HepG2 (cell line): ENCODE measurements around the gene TGIF1. TPM values are rescaled to one million over a fixed set of nuclear protein-coding genes. Genes with fewer than 3 reads are reported as not detected.

Source experiments
- AGO1 ChIP-seq: fragments of 200-400 bp; formaldehyde crosslinking; IDR thresholded peaks from 2 replicates; pipeline ENCODE4 v1.6.1; 2017; ENCODE audit warnings: mild to moderate bottlenecking, low read depth, low read length, moderate library complexity; ENCODE audit not compliant: poor library complexity, severe bottlenecking
- ATRX ChIP-seq: sonication (generic); formaldehyde crosslinking; IDR thresholded peaks from 2 replicates; pipeline ENCODE4 v1.4.0; 2020; ENCODE audit warnings: missing genetic modification reagents, borderline replicate concordance
- DNMT3B ChIP-seq: conservative IDR thresholded peaks from 2 replicates; pipeline ENCODE4 v1.6.1; 2016; ENCODE audit warnings: missing biosample characterization, control low read depth
- GABPB1 ChIP-seq: IDR thresholded peaks from 2 replicates; pipeline ENCODE4 v1.6.1; 2016; ENCODE audit warnings: mild to moderate bottlenecking, missing genetic modification reagents, moderate library complexity, missing compliant biosample characterization
- HNRNPL ChIP-seq: fragments of 200-400 bp; formaldehyde crosslinking; IDR thresholded peaks from 2 replicates; pipeline ENCODE4 v1.6.1; 2017; ENCODE audit warnings: mild to moderate bottlenecking, low read depth, low read length
- KDM5B ChIP-seq: sonication (generic); formaldehyde crosslinking; IDR thresholded peaks from 2 replicates; pipeline ENCODE4 v1.4.0; 2020; ENCODE audit warnings: missing genetic modification reagents, mild to moderate bottlenecking, borderline replicate concordance
- KLF12 ChIP-seq: sonication (generic); formaldehyde crosslinking; IDR thresholded peaks from 2 replicates; pipeline ENCODE4 v1.4.0; 2020; ENCODE audit warnings: missing genetic modification reagents, borderline replicate concordance
- MTF1 ChIP-seq: sonication (generic); formaldehyde crosslinking; IDR thresholded peaks from 2 replicates; pipeline ENCODE4 v1.5.0; 2020; ENCODE audit warnings: missing genetic modification reagents
- PCBP1 ChIP-seq: fragments of 200-400 bp; formaldehyde crosslinking; IDR thresholded peaks from 2 replicates; pipeline ENCODE4 v1.6.1; 2017; ENCODE audit warnings: mild to moderate bottlenecking, low read depth, low read length, borderline replicate concordance
- POLR2G ChIP-seq: fragments of 200-400 bp; formaldehyde crosslinking; IDR thresholded peaks from 2 replicates; pipeline ENCODE4 v1.6.1; 2018; ENCODE audit warnings: mild to moderate bottlenecking, low read depth, low read length, moderate library complexity
- RBM22 ChIP-seq: fragments of 200-400 bp; formaldehyde crosslinking; optimal IDR thresholded peaks from 2 replicates; pipeline ENCODE3; 2017; ENCODE audit warnings: mild to moderate bottlenecking, low read length, moderate library complexity
- RXRB ChIP-seq: IDR thresholded peaks from 2 replicates; pipeline ENCODE4 v1.6.1; 2016; ENCODE audit warnings: borderline replicate concordance, missing genetic modification reagents, missing compliant biosample characterization
- SAP130 ChIP-seq: IDR thresholded peaks from 2 replicates; pipeline ENCODE4 v1.6.1; 2016; ENCODE audit warnings: low read depth
- YEATS4 ChIP-seq: sonication (generic); formaldehyde crosslinking; IDR thresholded peaks from 2 replicates; pipeline ENCODE4 v1.4.0; 2020; ENCODE audit warnings: missing genetic modification reagents, borderline replicate concordance
- ZBTB20 ChIP-seq: sonication (generic); formaldehyde crosslinking; IDR thresholded peaks from 2 replicates; pipeline ENCODE4 v1.8.1; 2023; ENCODE audit warnings: missing genetic modification reagents, low read depth, mild to moderate bottlenecking, borderline replicate concordance
- ZBTB42 ChIP-seq: sonication (generic); formaldehyde crosslinking; IDR thresholded peaks from 2 replicates; pipeline ENCODE4 v1.5.0; 2020; ENCODE audit warnings: mild to moderate bottlenecking, missing genetic modification reagents
- ZMYM2 ChIP-seq: sonication (generic); formaldehyde crosslinking; IDR thresholded peaks from 2 replicates; pipeline ENCODE4 v1.8.0; 2022; ENCODE audit warnings: mild to moderate bottlenecking, missing genetic modification reagents
- ZNF256 ChIP-seq: sonication (generic); formaldehyde crosslinking; conservative IDR thresholded peaks from 2 replicates; pipeline ENCODE4 v1.4.0; 2020; ENCODE audit warnings: missing genetic modification reagents
- ZNF441 ChIP-seq: sonication (generic); formaldehyde crosslinking; IDR thresholded peaks from 2 replicates; pipeline ENCODE4 v1.7.0; 2021; ENCODE audit warnings: missing genetic modification reagents, borderline replicate concordance
- ZNF788 ChIP-seq: sonication (generic); formaldehyde crosslinking; IDR thresholded peaks from 2 replicates; pipeline ENCODE4 v1.5.0; 2020; ENCODE audit warnings: mild to moderate bottlenecking, missing genetic modification reagents, borderline replicate concordance
- ZNF879 ChIP-seq: sonication (generic); formaldehyde crosslinking; IDR thresholded peaks from 2 replicates; pipeline ENCODE4 v1.8.1; 2023; ENCODE audit warnings: missing genetic modification reagents
- polyA plus RNA-seq, 8 experiments: library from polyadenylated mRNA; depleted of rRNA in 3 of 8; stranded (reverse) in 7 of 8; unstranded in 1 of 8; fragments of >200 nt; fragmentation: Illumina TruSeq in 4 of 8; extraction: Trizol in 4 of 8; gene quantifications; 2 replicates each; pipeline versions ENCODE4 v1.2.1 to v1.2.3, GENCODE V29; 2011 to 2016; ENCODE audit warnings: low read depth in 4 of 8, missing spikeins in 1 of 8, mixed read lengths in 1 of 8; ENCODE audit not compliant: insufficient read depth in 1 of 8
- total RNA-seq, 5 experiments: library from RNA; depleted of rRNA; stranded (reverse); fragments of >200 nt; fragmentation: Illumina TruSeq; extraction: Trizol; gene quantifications; 2 replicates each; pipeline ENCODE4 v1.2.3, GENCODE V29; 2016; ENCODE audit warnings: low read depth in 1 of 5
- TF ChIP-seq, protein P1 (sequence below): sonication (generic); formaldehyde crosslinking; IDR thresholded peaks from 2 replicates; pipeline ENCODE4 v1.4.0; 2020; ENCODE audit warnings: missing genetic modification reagents
- TF ChIP-seq, protein P2 (sequence below), 2 experiments: IDR thresholded peaks; 2 replicates each; pipeline ENCODE4 v1.6.1; 2011 to 2012; ENCODE audit warnings: low read length in 2 of 2, borderline replicate concordance in 1 of 2, low read depth in 1 of 2, mild to moderate bottlenecking in 1 of 2, moderate library complexity in 1 of 2

Gene TGIF1
- total and polyA plus RNA-seq, 2 of the 13 experiments (the other 11 are each of a cell fraction or from before 2014, with no cell fraction given), result 50.0 to 76.1 TPM

- TF ChIP-seq, protein P1, sequence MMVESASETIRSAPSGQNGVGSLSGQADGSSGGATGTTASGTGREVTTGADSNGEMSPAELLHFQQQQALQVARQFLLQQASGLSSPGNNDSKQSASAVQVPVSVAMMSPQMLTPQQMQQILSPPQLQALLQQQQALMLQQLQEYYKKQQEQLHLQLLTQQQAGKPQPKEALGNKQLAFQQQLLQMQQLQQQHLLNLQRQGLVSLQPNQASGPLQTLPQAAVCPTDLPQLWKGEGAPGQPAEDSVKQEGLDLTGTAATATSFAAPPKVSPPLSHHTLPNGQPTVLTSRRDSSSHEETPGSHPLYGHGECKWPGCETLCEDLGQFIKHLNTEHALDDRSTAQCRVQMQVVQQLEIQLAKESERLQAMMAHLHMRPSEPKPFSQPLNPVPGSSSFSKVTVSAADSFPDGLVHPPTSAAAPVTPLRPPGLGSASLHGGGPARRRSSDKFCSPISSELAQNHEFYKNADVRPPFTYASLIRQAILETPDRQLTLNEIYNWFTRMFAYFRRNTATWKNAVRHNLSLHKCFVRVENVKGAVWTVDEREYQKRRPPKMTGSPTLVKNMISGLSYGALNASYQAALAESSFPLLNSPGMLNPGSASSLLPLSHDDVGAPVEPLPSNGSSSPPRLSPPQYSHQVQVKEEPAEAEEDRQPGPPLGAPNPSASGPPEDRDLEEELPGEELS, result peak; percentile 43; the same call in 1 of the 2 replicates
- TF ChIP-seq RXRB (CRISPR knock-in tag) (peak; percentile 43; the same call in 1 of the 2 replicates), KLF12 (no peak), ATRX (CRISPR knock-in tag) (no peak), RBM22 (peak; percentile 42), MTF1 (CRISPR knock-in tag) (0 out of 2 replicates have a peak, but pooled peaks have one; percentile 40), ZBTB20 (CRISPR knock-in tag) (peak; percentile 71; the same call in 1 of the 2 replicates), SAP130 (CRISPR knock-in tag) (peak; percentile 80), ZNF788 (CRISPR knock-in tag) (peak; percentile 61; the same call in 1 of the 2 replicates), ZMYM2 (CRISPR knock-in tag) (no peak), AGO1 (no peak), ZNF256 (CRISPR knock-in tag) (0 out of 2 replicates have a peak, but pooled peaks have one; percentile 35), POLR2G (peak; percentile 94), ZBTB42 (CRISPR knock-in tag) (no peak), ZNF441 (0 out of 2 replicates have a peak, but pooled peaks have one; percentile 4), GABPB1 (CRISPR knock-in tag) (no peak), ZNF879 (no peak; the same call in 1 of the 2 replicates), DNMT3B (CRISPR knock-in tag) (peak; percentile 39; the same call in 1 of the 2 replicates), HNRNPL (0 out of 2 replicates have a peak, but pooled peaks have one; percentile 17), PCBP1 (no peak), YEATS4 (peak; percentile 57; the same call in 1 of the 2 replicates), KDM5B (CRISPR knock-in tag) (peak; percentile 45; the same call in 1 of the 2 replicates)
- TF ChIP-seq, protein P2, sequence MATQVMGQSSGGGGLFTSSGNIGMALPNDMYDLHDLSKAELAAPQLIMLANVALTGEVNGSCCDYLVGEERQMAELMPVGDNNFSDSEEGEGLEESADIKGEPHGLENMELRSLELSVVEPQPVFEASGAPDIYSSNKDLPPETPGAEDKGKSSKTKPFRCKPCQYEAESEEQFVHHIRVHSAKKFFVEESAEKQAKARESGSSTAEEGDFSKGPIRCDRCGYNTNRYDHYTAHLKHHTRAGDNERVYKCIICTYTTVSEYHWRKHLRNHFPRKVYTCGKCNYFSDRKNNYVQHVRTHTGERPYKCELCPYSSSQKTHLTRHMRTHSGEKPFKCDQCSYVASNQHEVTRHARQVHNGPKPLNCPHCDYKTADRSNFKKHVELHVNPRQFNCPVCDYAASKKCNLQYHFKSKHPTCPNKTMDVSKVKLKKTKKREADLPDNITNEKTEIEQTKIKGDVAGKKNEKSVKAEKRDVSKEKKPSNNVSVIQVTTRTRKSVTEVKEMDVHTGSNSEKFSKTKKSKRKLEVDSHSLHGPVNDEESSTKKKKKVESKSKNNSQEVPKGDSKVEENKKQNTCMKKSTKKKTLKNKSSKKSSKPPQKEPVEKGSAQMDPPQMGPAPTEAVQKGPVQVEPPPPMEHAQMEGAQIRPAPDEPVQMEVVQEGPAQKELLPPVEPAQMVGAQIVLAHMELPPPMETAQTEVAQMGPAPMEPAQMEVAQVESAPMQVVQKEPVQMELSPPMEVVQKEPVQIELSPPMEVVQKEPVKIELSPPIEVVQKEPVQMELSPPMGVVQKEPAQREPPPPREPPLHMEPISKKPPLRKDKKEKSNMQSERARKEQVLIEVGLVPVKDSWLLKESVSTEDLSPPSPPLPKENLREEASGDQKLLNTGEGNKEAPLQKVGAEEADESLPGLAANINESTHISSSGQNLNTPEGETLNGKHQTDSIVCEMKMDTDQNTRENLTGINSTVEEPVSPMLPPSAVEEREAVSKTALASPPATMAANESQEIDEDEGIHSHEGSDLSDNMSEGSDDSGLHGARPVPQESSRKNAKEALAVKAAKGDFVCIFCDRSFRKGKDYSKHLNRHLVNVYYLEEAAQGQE (IDR thresholded peaks at IDR 0.05; ENCODE audit: borderline replicate concordance in 1 of 2, low read depth in 1 of 2, low read length in 2 of 2), result 0 out of 4 replicates have a peak, but pooled peaks of 1 of the 2 experiments have one; percentile 14
Measured at GRCh38 chr18:3448838-3449511, 997 bp upstream of the TGIF1 start (continued).
